HEK293 (cell line): Measurements from ENCODE around the gene RNF166.

Experiments
- CTCF ChIA-PET: fragments of 350-600 bp; formaldehyde crosslinking; extraction: SDS; loops from one replicate; lab custom pipeline; 2021; ENCODE audit warnings: antibody characterized with exemption; lab: Yijun Ruan, JAX
- POLR2A ChIA-PET: fragments of 300-600 bp; formaldehyde crosslinking; extraction: SDS; loops from one replicate; lab custom pipeline; 2020; ENCODE audit warnings: antibody characterized with exemption, inconsistent platforms; lab: Yijun Ruan, JAX
- H3K27ac ChIP-seq: fragments of 200-500 bp; sonication (Bioruptor generic); 2 replicates; pipeline ENCODE4 v1.5.1; 2014; ENCODE audit warnings: low read depth, low read length, control low read depth, inconsistent platforms; ENCODE audit errors: extremely low read depth
- H3K36me3 ChIP-seq, 2 experiments: fragments of 200-500 bp in 1 of 2; sonication (Bioruptor generic) in 1 of 2; 1 replicate in 1 of 2; 2 replicates in 1 of 2; pipeline ENCODE4 v1.5.1; 2014 to 2017; ENCODE audit warnings: inconsistent platforms in 2 of 2, low read length in 2 of 2; ENCODE audit not compliant: control insufficient read depth in 2 of 2, insufficient read depth in 1 of 2
- H3K4me1 ChIP-seq: fragments of 200-500 bp; sonication (Bioruptor generic); 2 replicates; pipeline ENCODE4 v1.5.1; 2014; ENCODE audit warnings: mild to moderate bottlenecking, low read length, inconsistent platforms; ENCODE audit not compliant: control insufficient read depth, insufficient read depth
- H3K4me3 ChIP-seq: 2 replicates; pipeline ENCODE4 v1.5.1; 2011; ENCODE audit warnings: low read depth, mild to moderate bottlenecking, control low read depth, low read length, moderate library complexity
- H3K9me3 ChIP-seq: fragments of 200-500 bp; sonication (Bioruptor generic); 2 replicates; pipeline ENCODE4 v1.5.1; 2014; ENCODE audit warnings: low read depth, low read length, inconsistent platforms; ENCODE audit not compliant: control insufficient read depth, insufficient read depth
- GLIS1 ChIP-seq: fragments of 450-650 bp; formaldehyde crosslinking; IDR thresholded peaks from 2 replicates; pipeline ENCODE4 v1.5.1; 2016; ENCODE audit warnings: missing biosample characterization, missing genetic modification characterization
- GLIS2 ChIP-seq: fragments of 450-650 bp; formaldehyde crosslinking; IDR thresholded peaks from 2 replicates; pipeline ENCODE4 v1.5.1; 2016; ENCODE audit warnings: missing biosample characterization, missing genetic modification characterization
- KLF1 ChIP-seq: fragments of 450-650 bp; formaldehyde crosslinking; IDR thresholded peaks from 2 replicates; pipeline ENCODE4 v1.5.1; 2016; ENCODE audit warnings: missing biosample characterization, missing genetic modification characterization
- PRDM6 ChIP-seq: fragments of 450-650 bp; formaldehyde crosslinking; IDR thresholded peaks from 2 replicates; pipeline ENCODE4 v1.5.1; 2017; ENCODE audit warnings: missing biosample characterization, missing genetic modification characterization
- SCRT1 ChIP-seq: fragments of 450-650 bp; formaldehyde crosslinking; IDR thresholded peaks from 2 replicates; pipeline ENCODE4 v1.5.1; 2016; ENCODE audit warnings: missing biosample characterization, missing genetic modification characterization, borderline replicate concordance
- ZBTB11 ChIP-seq: fragments of 450-650 bp; formaldehyde crosslinking; conservative IDR thresholded peaks from 2 replicates; pipeline ENCODE4 v1.5.1; 2016; ENCODE audit warnings: low read depth, missing biosample characterization, missing genetic modification characterization
- ZBTB17 ChIP-seq: fragments of 450-650 bp; formaldehyde crosslinking; IDR thresholded peaks from 2 replicates; pipeline ENCODE4 v1.5.1; 2016; ENCODE audit warnings: missing biosample characterization, missing genetic modification characterization
- ZNF174 ChIP-seq: fragments of 450-650 bp; formaldehyde crosslinking; IDR thresholded peaks from 2 replicates; pipeline ENCODE4 v1.5.0; 2017; ENCODE audit warnings: missing biosample characterization, mild to moderate bottlenecking, missing genetic modification characterization
- ZNF175 ChIP-seq: fragments of 450-650 bp; formaldehyde crosslinking; IDR thresholded peaks from 2 replicates; pipeline ENCODE4 v1.5.1; 2016; ENCODE audit warnings: missing biosample characterization, missing genetic modification characterization
- ZNF23 ChIP-seq: fragments of 450-650 bp; formaldehyde crosslinking; IDR thresholded peaks from 2 replicates; pipeline ENCODE4 v1.5.1; 2016; ENCODE audit warnings: missing biosample characterization, missing genetic modification characterization, borderline replicate concordance
- TF ChIP-seq, protein P1 (sequence below): fragments of 450-650 bp; formaldehyde crosslinking; IDR thresholded peaks from 2 replicates; pipeline ENCODE4 v1.5.1; 2016; ENCODE audit warnings: missing biosample characterization, missing genetic modification characterization
- TF ChIP-seq, protein P2 (sequence below): fragments of 450-650 bp; formaldehyde crosslinking; IDR thresholded peaks from 2 replicates; pipeline ENCODE4 v1.5.1; 2017; ENCODE audit warnings: missing biosample characterization, missing genetic modification characterization

Gene RNF166

GRCh38 chr16:88654363-88655052, 51.7 kb downstream of the RNF166 start:
- Histone ChIP-seq H3K36me3 (peaks cover 0 to 15% of the 10 kb centered on the region in 2 experiments; a peak in 1 of 3 replicates), H3K4me1 (peaks cover 4% of the 10 kb centered on the region; the same call in 1 of the 2 replicates), H3K9me3 (no peaks in the 10 kb centered on the region), H3K4me3 (no peak overlapping the region), H3K27ac (no peak overlapping the region)
- CTCF ChIA-PET = interaction anchor here (0.5 to 0.7 kb wide), 2 partner anchors 11 to 191 kb away, joined by 3 read pairs; no protein-coding TSS in a partner anchor
- POLR2A ChIA-PET = no interaction called here
- TF ChIP-seq ZNF174 (tag by site-specific recombination) = no peak

GRCh38 chr16:88653596-88654362, 52.4 kb downstream of the RNF166 start:
- H3K4me1 ChIP-seq = peaks cover 7% of the 10 kb centered on the region; the same call in 1 of the 2 replicates
- H3K27ac ChIP-seq = no peak overlapping the region

More at GRCh38 chr16:88653596-88654362, 52.4 kb downstream of the RNF166 start:
- H3K36me3 ChIP-seq = peaks cover 0 to 20% of the 10 kb centered on the region in 2 experiments; a peak in 2 of 3 replicates
- ChIA-PET CTCF (no interaction called here), POLR2A (no interaction called here)
- no peak for TF ChIP-seq ZBTB11
- TF ChIP-seq PRDM6 (tag by site-specific recombination) = no peak
- TF ChIP-seq GLIS2 (tag by site-specific recombination) = peak; percentile 27; the same call in 1 of the 2 replicates
- TF ChIP-seq ZNF175 = no peak
- peak; percentile 37 for TF ChIP-seq KLF1 (tag by site-specific recombination)
- TF ChIP-seq ZBTB17 (tag by site-specific recombination) = no peak
- TF ChIP-seq, protein P1, sequence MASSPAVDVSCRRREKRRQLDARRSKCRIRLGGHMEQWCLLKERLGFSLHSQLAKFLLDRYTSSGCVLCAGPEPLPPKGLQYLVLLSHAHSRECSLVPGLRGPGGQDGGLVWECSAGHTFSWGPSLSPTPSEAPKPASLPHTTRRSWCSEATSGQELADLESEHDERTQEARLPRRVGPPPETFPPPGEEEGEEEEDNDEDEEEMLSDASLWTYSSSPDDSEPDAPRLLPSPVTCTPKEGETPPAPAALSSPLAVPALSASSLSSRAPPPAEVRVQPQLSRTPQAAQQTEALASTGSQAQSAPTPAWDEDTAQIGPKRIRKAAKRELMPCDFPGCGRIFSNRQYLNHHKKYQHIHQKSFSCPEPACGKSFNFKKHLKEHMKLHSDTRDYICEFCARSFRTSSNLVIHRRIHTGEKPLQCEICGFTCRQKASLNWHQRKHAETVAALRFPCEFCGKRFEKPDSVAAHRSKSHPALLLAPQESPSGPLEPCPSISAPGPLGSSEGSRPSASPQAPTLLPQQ (tag by site-specific recombination) = no peak
- TF ChIP-seq ZNF23 (tag by site-specific recombination) = no peak
- peak; percentile 33 for TF ChIP-seq GLIS1 (tag by site-specific recombination)
- no peak for TF ChIP-seq SCRT1 (tag by site-specific recombination)
- TF ChIP-seq, protein P2, sequence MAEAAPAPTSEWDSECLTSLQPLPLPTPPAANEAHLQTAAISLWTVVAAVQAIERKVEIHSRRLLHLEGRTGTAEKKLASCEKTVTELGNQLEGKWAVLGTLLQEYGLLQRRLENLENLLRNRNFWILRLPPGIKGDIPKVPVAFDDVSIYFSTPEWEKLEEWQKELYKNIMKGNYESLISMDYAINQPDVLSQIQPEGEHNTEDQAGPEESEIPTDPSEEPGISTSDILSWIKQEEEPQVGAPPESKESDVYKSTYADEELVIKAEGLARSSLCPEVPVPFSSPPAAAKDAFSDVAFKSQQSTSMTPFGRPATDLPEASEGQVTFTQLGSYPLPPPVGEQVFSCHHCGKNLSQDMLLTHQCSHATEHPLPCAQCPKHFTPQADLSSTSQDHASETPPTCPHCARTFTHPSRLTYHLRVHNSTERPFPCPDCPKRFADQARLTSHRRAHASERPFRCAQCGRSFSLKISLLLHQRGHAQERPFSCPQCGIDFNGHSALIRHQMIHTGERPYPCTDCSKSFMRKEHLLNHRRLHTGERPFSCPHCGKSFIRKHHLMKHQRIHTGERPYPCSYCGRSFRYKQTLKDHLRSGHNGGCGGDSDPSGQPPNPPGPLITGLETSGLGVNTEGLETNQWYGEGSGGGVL = no peak
- H3K9me3 ChIP-seq = no peaks in the 10 kb centered on the region
- no peak overlapping the region for H3K4me3 ChIP-seq
